H9 (cell line): ENCODE measurements around the gene TSPAN18. TPM values are rescaled to one million over a fixed set of nuclear protein-coding genes. Genes with fewer than 3 reads are reported as not detected.

Experiments
- DNase-seq: peaks from one replicate; pipeline ENCODE4 v3.0.0-alpha.2; 2017
- H2AFZ ChIP-seq: one replicate; pipeline ENCODE4 v1.6.1; 2013; ENCODE audit warnings: mild to moderate bottlenecking, low read length, control low read depth, moderate library complexity
- H2AK5ac ChIP-seq: 2 replicates; pipeline ENCODE4 v1.6.1; 2013; ENCODE audit warnings: low read length, control low read depth, mixed read lengths; ENCODE audit not compliant: insufficient read length
- H2BK120ac ChIP-seq: one replicate; pipeline ENCODE4 v1.6.1; 2013; ENCODE audit warnings: low read depth, mild to moderate bottlenecking, low read length, control low read depth, inconsistent platforms; ENCODE audit not compliant: poor library complexity, severe bottlenecking
- H2BK12ac ChIP-seq: 2 replicates; pipeline ENCODE4 v1.6.1; 2013; ENCODE audit warnings: low read length, control low read depth, mixed read lengths, low read depth; ENCODE audit not compliant: insufficient read length
- H2BK15ac ChIP-seq: 2 replicates; pipeline ENCODE4 v1.6.1; 2013; ENCODE audit warnings: low read depth, low read length, control low read depth
- H2BK20ac ChIP-seq: one replicate; pipeline ENCODE4 v1.6.1; 2013; ENCODE audit warnings: low read depth, mild to moderate bottlenecking, low read length, control low read depth, inconsistent platforms; ENCODE audit not compliant: poor library complexity, severe bottlenecking
- H2BK5ac ChIP-seq: 2 replicates; pipeline ENCODE4 v1.6.1; 2013; ENCODE audit warnings: low read length, control low read depth, mixed read lengths; ENCODE audit not compliant: insufficient read length
- H3K14ac ChIP-seq: 2 replicates; pipeline ENCODE4 v1.6.1; 2013; ENCODE audit warnings: low read length, control low read depth; ENCODE audit not compliant: insufficient read depth
- H3K18ac ChIP-seq: 2 replicates; pipeline ENCODE4 v1.6.1; 2013; ENCODE audit warnings: low read depth, mild to moderate bottlenecking, mixed read lengths, low read length, control low read depth; ENCODE audit not compliant: insufficient read length
- H3K23ac ChIP-seq: 2 replicates; pipeline ENCODE4 v1.6.1; 2013; ENCODE audit warnings: low read length, control low read depth, mixed read lengths, low read depth; ENCODE audit not compliant: insufficient read length
- H3K23me2 ChIP-seq: 2 replicates; pipeline ENCODE4 v1.6.1; 2013; ENCODE audit warnings: low read depth, mild to moderate bottlenecking, mixed read lengths, low read length, control low read depth; ENCODE audit not compliant: insufficient read length, poor library complexity, severe bottlenecking
- H3K27ac ChIP-seq: 2 replicates; pipeline ENCODE4 v1.5.1; 2013; ENCODE audit warnings: low read length, control low read depth, mixed read lengths, low read depth; ENCODE audit not compliant: insufficient read length
- H3K27me3 ChIP-seq: 2 replicates; pipeline ENCODE4 v1.6.1; 2013; ENCODE audit warnings: low read length, control low read depth, inconsistent platforms; ENCODE audit not compliant: insufficient read depth
- H3K4ac ChIP-seq: 2 replicates; pipeline ENCODE4 v1.6.1; 2013; ENCODE audit warnings: low read depth, mild to moderate bottlenecking, control low read depth, inconsistent platforms, low read length, moderate library complexity
- H3K4me1 ChIP-seq: 2 replicates; pipeline ENCODE4 v1.6.1; 2013; ENCODE audit warnings: low read length, control low read depth, inconsistent platforms; ENCODE audit not compliant: insufficient read depth
- H3K4me2 ChIP-seq: 2 replicates; pipeline ENCODE4 v1.6.1; 2013; ENCODE audit warnings: low read length, control low read depth, mixed read lengths; ENCODE audit not compliant: insufficient read length, insufficient read depth
- H3K56ac ChIP-seq: 2 replicates; pipeline ENCODE4 v1.6.1; 2013; ENCODE audit warnings: low read depth, mild to moderate bottlenecking, mixed read lengths, low read length, control low read depth; ENCODE audit not compliant: insufficient read length
- H3K79me1 ChIP-seq: 2 replicates; pipeline ENCODE4 v1.6.1; 2013; ENCODE audit warnings: low read depth, mild to moderate bottlenecking, moderate library complexity, low read length, control low read depth, inconsistent platforms; ENCODE audit not compliant: insufficient read depth, poor library complexity, severe bottlenecking
- H3K79me2 ChIP-seq: 2 replicates; pipeline ENCODE4 v1.6.1; 2013; ENCODE audit warnings: low read length, control low read depth, inconsistent platforms; ENCODE audit not compliant: insufficient read depth
- H3K9ac ChIP-seq: 2 replicates; pipeline ENCODE4 v1.6.1; 2013; ENCODE audit warnings: low read length, control low read depth, mixed read lengths; ENCODE audit not compliant: insufficient read length; ENCODE audit errors: extremely low read depth
- H3K9me3 ChIP-seq: one replicate; pipeline ENCODE4 v1.6.1; 2013; ENCODE audit warnings: low read depth, low read length, inconsistent platforms; ENCODE audit not compliant: control insufficient read depth
- H3T11ph ChIP-seq: one replicate; pipeline ENCODE4 v1.6.1; 2013; ENCODE audit warnings: mild to moderate bottlenecking, low read length, control low read depth, inconsistent platforms
- H4K20me1 ChIP-seq: one replicate; pipeline ENCODE4 v1.6.1; 2013; ENCODE audit not compliant: control insufficient read depth, insufficient read length, insufficient read depth
- H4K5ac ChIP-seq: 2 replicates; pipeline ENCODE4 v1.6.1; 2013; ENCODE audit warnings: low read depth, mild to moderate bottlenecking, mixed read lengths, low read length, control low read depth; ENCODE audit not compliant: insufficient read length
- H4K8ac ChIP-seq: replicated peaks from 2 replicates; pipeline ENCODE4 v1.6.1; 2013; ENCODE audit warnings: low read length, control low read depth, mixed read lengths, low read depth; ENCODE audit not compliant: insufficient read length
- H4K91ac ChIP-seq: 2 replicates; pipeline ENCODE4 v1.6.1; 2013; ENCODE audit warnings: low read depth, mild to moderate bottlenecking, moderate library complexity, mixed read lengths, low read length, control low read depth; ENCODE audit not compliant: insufficient read length
- H3K27ac Mint-ChIP-seq, 3 experiments: 2 replicates in 2 of 3; 3 replicates in 1 of 3; pipeline ENCODE4 v1.8.0; 2020 to 2021; ENCODE audit warnings: mixed read lengths in 3 of 3, mild to moderate bottlenecking in 1 of 3, moderate library complexity in 1 of 3
- H3K27me3 Mint-ChIP-seq: 2 replicates; pipeline ENCODE4 v1.8.0; 2021; ENCODE audit warnings: low read depth, mild to moderate bottlenecking, moderate library complexity, mixed read lengths
- H3K36me3 Mint-ChIP-seq, 3 experiments: 2 replicates in 2 of 3; 3 replicates in 1 of 3; pipeline ENCODE4 v1.8.0; 2020 to 2021; ENCODE audit warnings: low read depth in 3 of 3, mixed read lengths in 3 of 3; ENCODE audit not compliant: insufficient read depth in 1 of 3
- H3K4me1 Mint-ChIP-seq, 2 experiments: 2 replicates each; pipeline ENCODE4 v1.8.0; 2020; ENCODE audit warnings: mixed read lengths in 2 of 2
- H3K4me3 Mint-ChIP-seq, 2 experiments: 2 replicates in 1 of 2; 3 replicates in 1 of 2; pipeline ENCODE4 v1.8.0; 2020 to 2021; ENCODE audit warnings: mild to moderate bottlenecking in 2 of 2, mixed read lengths in 2 of 2, moderate library complexity in 1 of 2
- H3K9me3 Mint-ChIP-seq, 2 experiments: 2 replicates in 1 of 2; 3 replicates in 1 of 2; pipeline ENCODE4 v1.8.0; 2020; ENCODE audit warnings: mild to moderate bottlenecking in 2 of 2, mixed read lengths in 2 of 2, moderate library complexity in 1 of 2
- WGBS: extraction: QIAGEN DNeasy Blood & Tissue Kit; methylation state at CpG from one replicate; pipeline ENCODE4 v1.1.7; 2013; ENCODE audit warnings: missing lambda C conversion rate, low lambda C conversion rate, mixed read lengths; ENCODE audit not compliant: insufficient read length; ENCODE audit errors: extremely low coverage; 5-methylcytosine and 5-hydroxymethylcytosine counted together
- total RNA-seq: library from RNA; stranded (reverse); gene quantifications from 2 replicates; pipeline ENCODE4 v1.2.1, GENCODE V29; 2021
- TF ChIP-seq, protein P1 (sequence below): fragments of 200-600 bp; sonication (generic); conservative IDR thresholded peaks from 3 replicates; pipeline ENCODE4 v1.8.0; 2021; ENCODE audit warnings: antibody characterized with exemption, mild to moderate bottlenecking

The TSPAN18 gene
- total RNA-seq, 1 experiment from 2014 or later: 25.3 TPM

DNA sequence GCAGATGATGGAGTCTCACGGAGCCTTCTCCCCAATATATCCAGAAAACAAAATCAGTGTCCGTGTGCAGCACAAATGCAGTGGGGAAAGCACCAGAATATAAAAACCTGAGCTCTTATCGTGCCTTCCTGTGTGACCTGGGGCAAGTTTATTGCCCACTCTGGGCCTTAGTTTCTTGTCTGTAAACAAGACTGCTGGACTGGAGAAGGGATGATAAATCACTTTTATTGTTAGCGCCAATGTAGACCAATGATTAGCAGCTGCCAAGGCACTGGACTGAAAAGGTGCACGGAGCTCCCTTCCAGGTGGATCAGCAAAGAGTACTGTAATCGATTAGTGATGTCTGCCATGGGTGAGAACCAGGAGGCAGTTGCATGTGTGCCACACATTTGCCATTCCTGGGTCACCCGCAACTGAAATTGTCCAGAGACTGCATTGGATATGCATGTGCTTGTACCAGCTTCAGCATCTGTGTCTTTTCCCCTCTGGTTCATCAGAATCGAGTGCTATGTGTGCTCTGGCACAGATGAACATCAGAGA is 89.2 kb downstream of the TSPAN18 start:
- peaks cover 2 to 4% (median 3%) of the 10 kb centered on the region in 3 experiments; a peak in 4 of 7 replicates for H3K36me3 Mint-ChIP-seq
- H4K20me1 ChIP-seq: no peaks in the 10 kb centered on the region
- peaks cover 2% of the 10 kb centered on the region for H3K27me3 Mint-ChIP-seq

More for the DNA sequence above, 89.2 kb downstream of the TSPAN18 start:
- H2BK12ac ChIP-seq: no peak overlapping the region
- no peaks in the 10 kb centered on the region for H3K4me1 ChIP-seq
- no peak for DNase-seq
- no peak overlapping the region for H4K8ac ChIP-seq
- H2AK5ac ChIP-seq: no peak overlapping the region
- H3K79me1 ChIP-seq: no peaks in the 10 kb centered on the region
- no peak overlapping the region for H3K56ac ChIP-seq
- Mint-ChIP-seq H3K27ac (no peak overlapping the region), H3K4me3 (no peak overlapping the region), H3K4me1 (peaks cover 12 to 14% of the 10 kb centered on the region in 2 experiments), H3K9me3 (0 out of 5 replicates have a peak, but pooled peaks cover 0 to 3% of the 10 kb centered on the region in 2 experiments)
- no peaks in the 10 kb centered on the region for H3K23me2 ChIP-seq
- H3K27me3 ChIP-seq: no peaks in the 10 kb centered on the region
- no peak overlapping the region for H3T11ph ChIP-seq
- TF ChIP-seq, protein P1, sequence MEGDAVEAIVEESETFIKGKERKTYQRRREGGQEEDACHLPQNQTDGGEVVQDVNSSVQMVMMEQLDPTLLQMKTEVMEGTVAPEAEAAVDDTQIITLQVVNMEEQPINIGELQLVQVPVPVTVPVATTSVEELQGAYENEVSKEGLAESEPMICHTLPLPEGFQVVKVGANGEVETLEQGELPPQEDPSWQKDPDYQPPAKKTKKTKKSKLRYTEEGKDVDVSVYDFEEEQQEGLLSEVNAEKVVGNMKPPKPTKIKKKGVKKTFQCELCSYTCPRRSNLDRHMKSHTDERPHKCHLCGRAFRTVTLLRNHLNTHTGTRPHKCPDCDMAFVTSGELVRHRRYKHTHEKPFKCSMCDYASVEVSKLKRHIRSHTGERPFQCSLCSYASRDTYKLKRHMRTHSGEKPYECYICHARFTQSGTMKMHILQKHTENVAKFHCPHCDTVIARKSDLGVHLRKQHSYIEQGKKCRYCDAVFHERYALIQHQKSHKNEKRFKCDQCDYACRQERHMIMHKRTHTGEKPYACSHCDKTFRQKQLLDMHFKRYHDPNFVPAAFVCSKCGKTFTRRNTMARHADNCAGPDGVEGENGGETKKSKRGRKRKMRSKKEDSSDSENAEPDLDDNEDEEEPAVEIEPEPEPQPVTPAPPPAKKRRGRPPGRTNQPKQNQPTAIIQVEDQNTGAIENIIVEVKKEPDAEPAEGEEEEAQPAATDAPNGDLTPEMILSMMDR: no peak
- no peak overlapping the region for H3K18ac ChIP-seq
- H2BK20ac ChIP-seq: no peak overlapping the region
- H3K14ac ChIP-seq: no peak overlapping the region
- H3K9ac ChIP-seq: no peak overlapping the region
- WGBS: no CpG with 5 or more reads among the region's 8 CpGs
- H3K79me2 ChIP-seq: no peaks in the 10 kb centered on the region
- no peak overlapping the region for H2AFZ ChIP-seq
- no peak overlapping the region for H2BK5ac ChIP-seq
- no peak overlapping the region for H2BK15ac ChIP-seq
- H3K23ac ChIP-seq: no peak overlapping the region
- no peaks in the 10 kb centered on the region for H3K9me3 ChIP-seq
- H3K4ac ChIP-seq: no peak overlapping the region
- no peak overlapping the region for H3K27ac ChIP-seq
- no peak overlapping the region for H3K4me2 ChIP-seq
- no peak overlapping the region for H4K91ac ChIP-seq
- H2BK120ac ChIP-seq: no peak overlapping the region
- no peak overlapping the region for H4K5ac ChIP-seq
